RKO (cell line): ENCODE results near the gene PYM1.
"Not testable (repeated sequence)": the region's sequence is repeated elsewhere in the genome, so short reads cannot be mapped to it uniquely, and the experiment has no call there.

Experiments
- DNase-seq: peaks from one replicate; pipeline ENCODE4 v3.0.0-alpha.2; 2016; ENCODE audit warnings: low spot score

Gene PYM1

DNA sequence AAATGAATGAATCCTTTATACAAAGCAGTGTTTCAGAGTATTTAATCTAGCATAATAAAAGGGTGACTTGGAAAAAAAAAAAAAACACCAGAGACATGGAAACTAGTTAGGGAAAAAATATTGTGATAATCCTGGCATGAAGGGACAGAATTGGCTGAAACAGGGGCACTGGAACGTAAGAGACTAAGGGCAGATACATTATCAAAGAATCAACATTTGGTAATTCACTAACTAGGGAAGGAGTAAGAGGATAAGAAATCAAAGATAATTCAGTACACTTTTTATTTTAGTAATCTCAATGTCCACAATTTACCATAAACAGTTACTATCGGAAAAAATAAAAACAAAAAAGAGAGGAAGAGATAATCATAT lies 18.2 kb downstream of the PYM1 start:
- DNase-seq: no peak

DNA sequence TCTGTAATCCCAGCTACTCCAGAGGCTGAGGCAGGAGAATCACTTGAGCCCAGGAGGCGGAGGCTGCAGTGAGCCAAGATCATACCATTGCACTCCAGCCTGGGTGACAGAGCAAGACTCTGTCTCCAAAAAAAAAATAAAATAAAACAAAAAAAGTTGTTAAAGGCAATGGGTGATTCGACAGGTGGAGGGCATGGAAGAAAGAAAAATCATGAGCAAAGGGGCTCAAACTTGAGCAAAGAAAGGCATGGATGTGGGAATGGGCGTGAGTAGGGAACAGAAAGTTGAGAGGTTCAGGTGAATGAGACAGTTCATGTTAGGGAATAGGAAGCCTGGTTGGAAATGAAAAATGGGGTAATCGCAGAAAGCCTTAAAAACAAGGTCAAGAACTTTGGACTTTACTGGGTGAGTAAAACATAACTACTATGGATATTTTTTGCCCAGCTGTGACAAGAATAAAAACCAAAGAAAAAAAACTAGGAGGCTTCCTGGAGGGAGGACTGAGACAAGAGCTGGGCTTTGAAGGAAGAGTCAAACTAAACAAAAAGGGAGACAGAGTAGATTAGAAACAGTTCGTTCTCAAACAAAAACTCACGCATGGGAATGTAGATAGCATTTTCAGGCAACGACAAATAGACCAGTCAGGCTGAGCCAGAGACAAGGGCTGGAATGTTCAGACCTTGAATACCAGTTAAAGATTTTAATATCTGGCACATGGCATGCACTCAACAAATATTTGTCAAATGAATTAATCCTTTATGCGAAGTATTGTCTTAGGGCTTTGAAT lies 18.8 kb downstream of the PYM1 start:
- DNase-seq: no peak

DNA sequence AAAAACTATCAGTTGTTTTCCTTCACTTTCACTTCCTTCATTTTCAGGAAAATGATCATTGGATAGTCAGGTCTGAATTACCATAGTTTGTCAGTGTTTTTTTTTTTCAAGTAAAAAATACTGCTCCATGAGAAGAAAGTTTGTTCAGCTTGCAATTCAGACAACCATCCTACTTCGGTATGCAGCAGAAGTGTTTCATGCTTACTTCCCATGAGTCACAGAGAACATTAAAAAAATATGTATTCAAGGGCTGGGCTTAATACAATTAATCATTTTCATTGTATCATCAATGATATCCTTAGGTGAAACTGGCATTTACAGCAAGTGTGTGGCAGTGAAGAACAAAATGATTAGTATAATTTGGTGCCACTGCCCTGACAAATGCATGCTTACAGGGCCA lies 21.6 kb downstream of the PYM1 start:
- DNase-seq: peak; percentile 62

DNA sequence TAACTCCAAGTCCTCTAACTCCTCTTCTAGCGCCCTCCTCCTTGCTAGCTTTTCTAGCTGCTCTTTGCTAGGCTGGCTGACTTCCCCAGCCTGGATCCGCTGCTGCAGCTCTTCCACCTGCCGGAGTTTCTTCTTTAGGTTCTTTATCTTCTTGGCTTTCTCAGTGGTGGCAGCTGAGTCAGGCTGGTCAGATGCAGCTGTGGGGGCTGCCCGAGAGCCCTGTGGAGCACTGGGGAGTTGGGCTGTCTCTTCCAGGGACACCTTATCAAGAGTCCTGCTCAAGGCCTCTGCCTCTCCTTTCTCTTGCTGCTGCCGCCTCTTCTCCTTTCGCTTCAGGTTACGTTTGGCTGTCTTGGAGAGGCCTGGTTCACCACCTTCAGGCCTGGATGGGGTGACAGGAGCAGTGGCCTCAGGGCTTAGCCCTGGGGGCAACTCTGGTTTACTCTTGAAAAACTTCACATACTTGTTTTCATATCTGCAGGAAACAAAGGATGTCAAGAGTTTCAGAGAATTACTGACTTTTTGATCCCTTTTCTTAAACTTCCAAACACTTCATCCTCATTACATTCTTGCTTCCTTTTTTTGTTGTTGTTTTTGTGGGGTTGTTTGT lies 25.7 kb downstream of the PYM1 start:
- DNase-seq: no peak

DNA sequence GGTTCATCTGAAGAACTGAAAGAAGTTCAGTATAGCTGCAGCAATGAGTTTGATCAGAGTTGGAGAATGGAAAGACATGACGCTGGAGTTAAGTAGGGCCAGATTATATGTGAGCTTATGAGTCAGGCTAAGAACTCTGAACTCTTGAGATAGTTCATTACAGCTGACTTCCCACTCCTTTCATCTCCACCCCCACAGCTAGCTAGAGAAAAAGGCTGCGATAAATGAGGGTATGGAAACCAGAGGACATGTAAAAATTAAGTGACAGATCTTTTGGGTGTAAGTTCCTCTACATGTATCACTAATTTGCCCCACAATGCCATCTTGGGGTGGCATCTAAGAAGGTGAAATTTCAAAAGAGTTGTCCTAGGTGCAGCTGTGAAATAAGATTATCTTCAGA lies 28.6 kb downstream of the PYM1 start:
- DNase-seq: peak; percentile 55

DNA sequence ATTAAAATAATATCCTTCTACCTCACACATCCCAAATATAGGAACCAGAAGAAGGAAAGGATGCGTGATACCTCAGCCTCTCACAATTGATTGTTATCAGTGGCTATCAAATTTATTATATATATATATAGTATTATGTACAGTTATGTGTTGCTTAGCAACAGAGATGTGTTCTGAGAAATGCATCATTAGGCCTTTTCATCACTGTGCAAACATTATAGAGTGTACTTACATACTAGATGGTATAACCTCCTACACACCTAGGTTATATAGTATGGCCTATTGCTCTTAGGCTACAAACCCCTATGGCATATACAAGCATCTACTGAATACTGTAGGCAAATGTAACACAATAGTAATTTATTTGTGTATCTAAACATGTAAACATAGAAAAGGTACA lies 34.0 kb downstream of the PYM1 start:
- DNase-seq: no peak

DNA sequence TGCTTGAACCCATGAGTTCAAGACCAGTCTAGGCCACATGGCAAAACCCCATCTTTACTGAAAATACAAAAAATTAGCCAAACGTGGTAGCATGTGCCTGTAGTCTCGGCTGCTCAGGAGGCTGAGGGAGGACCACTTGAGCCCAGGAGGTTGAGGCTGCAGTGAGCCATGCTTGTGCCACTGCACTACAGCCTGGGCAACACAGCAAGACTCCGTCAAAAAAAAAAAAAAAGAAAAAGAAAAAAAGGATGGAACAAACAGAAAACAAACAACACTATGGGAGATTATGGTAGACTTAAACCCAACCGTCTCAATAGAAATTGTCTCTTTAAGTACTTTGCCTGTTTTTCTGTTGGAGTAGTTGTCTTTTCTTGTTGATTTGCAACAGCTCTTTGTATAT lies 36.4 kb downstream of the PYM1 start:
- DNase-seq: no peak

DNA sequence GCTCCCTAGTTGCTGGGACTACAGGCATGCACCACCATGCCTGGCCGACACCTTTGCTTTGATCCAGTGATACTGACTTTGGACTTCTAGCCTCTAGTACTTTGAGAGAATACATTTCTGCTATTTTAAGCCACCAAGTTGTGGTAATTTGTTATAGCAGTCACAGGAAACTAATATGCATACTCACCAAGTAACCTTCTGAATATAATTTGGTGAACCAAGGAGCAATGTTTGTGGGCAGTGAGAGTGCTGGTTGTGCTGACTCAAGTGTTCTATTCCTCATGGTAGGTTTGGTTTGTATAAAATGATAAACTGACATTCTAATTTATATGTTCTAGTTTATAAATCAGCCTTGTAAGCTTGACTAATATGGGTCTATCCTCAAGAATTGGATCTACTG lies 42.6 kb downstream of the PYM1 start:
- DNase-seq: no peak

DNA sequence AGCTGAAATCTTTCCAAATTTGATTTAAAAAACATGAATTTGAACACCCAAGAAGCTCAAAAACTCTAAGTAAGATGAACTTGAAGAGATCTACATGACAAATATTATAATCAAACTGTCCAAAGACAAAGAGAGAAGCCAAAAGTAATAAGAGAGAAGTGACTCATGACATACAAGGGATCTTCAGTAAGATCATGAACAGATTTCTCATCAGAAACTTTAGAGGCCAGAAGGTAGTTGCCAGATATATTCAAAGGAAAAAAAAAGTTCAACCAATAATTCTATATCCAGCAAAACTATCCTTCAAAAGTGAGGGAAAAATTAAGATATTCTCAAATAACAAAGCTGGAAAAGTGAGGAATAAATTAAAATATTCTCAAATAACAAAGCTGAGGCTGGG lies 49.9 kb downstream of the PYM1 start:
- DNase-seq: no peak

DNA sequence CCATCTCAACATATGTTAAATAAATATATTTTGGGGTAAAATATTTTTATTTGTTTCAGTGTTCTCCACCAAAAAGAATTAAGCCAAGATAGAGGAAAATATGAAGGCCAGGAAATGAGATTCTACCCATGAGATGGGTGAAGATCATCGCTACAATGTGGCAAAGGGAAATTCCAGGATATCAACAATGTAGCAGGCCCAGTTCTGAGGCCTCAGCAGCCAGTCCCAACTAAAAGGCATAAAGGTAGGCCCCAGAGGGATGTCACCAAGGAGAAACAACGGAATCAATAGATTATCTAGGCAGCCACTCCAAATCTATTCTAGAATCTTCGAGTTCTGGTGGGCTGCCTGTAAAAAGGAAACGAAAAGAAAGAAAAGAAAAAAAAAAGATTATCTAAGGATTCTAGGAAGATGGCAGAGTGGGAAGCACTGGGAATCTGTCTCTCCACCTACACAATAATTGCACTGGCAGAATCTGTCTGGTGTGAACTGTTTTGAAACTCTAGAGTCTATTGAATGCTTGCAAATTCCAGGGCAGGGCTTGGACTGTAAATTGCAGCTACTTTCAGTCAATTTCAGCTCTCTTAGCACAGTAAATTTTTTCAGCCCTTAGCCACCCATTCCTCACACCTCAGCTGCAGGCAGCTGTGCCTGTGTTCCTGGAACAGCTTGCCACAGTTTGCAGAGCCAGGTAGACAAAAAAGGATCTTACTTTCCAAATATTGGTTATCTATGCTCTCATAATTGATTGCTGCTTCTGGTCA lies 51.8 kb downstream of the PYM1 start:
- no peak for DNase-seq

DNA sequence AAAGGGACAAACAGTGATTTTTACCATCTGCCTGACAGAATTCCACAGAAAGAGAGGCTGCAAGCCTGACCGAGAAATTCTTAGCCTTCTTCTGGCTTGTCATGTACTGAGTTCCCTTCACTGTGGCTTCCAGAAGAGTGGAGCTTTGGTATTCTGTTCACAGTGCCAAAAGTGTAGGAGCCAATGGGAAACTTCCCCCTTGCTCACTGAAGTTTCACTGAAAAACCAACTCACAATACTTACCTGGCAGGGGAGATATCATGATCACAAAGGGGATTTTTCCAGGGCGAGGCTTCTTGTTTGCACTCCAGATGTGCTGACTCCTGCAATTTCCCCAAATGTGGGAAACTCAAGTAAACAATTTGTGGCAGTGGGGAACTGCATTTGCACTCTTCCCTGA lies 53.3 kb downstream of the PYM1 start:
- no peak for DNase-seq

DNA sequence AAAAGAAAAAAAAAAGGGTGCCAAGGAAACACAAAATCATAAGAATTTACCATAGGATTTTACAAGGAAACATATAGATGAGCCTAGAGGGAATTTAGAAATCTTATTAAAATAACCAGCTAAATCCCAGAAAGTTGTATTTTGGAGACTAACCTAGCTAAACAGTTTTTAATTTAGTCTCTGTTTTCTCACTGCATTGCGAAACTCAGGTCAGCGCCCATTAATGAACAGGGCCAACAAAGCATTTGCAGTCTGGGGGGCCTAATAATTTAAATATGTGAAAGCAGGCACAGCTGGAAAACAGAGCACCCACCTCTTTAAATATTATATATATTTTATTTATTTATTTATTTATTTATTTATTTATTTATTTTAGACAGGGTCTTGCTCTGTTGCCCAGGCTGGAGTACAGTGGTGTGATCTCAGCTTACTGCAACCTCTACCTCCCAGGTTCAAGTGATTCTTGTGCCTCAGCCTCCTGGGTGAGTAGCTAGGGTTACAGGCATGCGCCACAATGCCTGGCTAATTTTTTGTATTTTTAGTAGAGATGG lies 61.2 kb downstream of the PYM1 start:
- DNase-seq: not testable (repeated sequence)

DNA sequence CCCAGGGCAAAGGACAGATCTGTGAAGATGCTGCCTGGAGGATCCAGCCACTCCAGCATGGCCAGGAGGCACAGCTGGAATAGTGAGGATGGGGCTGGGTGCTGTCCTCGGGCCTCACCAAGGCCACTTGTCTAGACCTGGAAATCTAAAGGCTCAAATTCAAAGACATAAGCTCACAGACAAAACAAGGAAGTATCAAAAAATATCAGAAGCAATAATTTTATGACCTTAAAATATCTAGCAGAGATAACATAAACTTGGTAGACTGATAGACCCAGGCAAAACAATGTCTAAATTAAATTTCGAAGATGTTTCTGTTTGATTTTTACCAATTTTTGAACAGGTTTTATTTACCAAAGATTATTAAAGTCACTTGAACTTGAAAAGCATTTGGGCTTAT lies 62.4 kb downstream of the PYM1 start:
- DNase-seq: no peak

DNA sequence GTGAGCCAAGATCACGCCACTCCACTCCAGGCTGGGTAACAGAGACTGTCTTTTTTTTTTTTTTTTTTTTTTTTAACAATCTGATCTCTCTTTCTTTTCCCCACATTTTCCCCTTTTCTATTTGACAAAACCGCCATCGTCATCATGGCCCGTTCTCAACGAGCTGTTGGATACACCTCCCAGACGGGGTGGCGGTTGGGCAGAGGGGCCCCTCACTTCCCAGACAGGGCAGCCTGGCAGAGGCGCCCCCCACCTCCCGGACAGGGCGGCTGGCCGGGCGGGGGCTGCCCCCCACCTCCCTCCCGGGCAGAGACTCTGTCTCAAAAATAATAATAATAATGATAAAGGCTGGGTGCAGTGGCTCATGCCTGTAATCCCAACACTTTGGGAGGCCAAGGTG lies 64.8 kb downstream of the PYM1 start:
- not testable (repeated sequence) for DNase-seq

DNA sequence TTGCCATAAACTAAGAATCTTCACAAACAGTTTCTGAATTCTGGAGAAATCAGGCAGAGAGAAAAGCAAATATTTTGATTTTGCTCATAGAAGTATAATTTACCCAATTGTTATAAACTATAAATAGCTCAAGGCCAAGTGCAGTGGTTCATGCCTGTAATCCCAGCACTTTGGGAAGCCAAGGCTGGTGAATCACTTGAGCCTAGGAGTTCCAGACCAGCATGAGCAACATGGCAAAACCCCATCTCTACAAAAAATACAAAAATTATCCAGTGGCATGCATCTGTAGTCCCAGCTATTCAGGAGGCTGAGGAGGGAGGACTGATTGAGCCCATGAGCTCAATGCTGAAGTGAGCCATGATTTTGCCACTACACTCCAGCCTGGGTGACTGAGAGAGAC lies 65.4 kb downstream of the PYM1 start:
- DNase-seq: no peak

DNA sequence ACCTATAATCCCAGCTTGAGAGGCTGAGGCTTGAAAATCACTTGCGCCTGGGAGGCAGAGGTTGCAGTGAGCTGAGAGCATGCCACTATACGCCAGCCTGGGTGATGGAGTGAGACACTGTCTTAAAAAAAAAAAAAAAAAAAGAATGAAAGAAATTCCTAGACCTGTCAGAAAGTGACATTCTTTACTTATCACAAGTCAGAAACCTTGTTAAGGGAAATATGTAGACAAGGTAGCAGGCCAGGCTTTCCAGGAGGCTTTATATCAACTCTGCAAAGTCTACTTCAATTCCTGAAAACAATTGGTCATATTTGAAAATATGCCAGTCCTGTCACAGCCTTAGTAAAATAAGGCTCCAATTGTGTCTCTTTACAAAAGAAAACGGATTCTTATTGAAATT lies 65.8 kb downstream of the PYM1 start:
- no peak for DNase-seq

DNA sequence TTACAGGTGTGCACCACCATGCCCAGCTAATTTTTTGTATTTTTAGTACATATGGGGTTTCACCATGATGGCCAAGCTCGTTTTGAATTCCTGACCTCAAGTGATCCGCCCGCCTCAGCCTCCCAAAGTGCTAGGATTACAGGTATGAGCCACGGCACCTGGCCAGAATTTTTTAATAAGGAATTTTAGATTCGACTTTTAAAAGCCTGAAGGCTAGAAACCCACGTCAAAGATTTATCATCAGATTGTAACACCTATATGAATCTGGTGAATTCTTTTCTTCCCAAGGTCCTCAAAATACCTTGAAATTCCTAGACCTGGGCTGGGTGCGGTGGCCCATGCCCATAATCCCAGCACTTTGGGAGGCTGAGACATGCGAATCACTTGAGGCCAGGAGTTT lies 66.3 kb downstream of the PYM1 start:
- DNase-seq: no peak

DNA sequence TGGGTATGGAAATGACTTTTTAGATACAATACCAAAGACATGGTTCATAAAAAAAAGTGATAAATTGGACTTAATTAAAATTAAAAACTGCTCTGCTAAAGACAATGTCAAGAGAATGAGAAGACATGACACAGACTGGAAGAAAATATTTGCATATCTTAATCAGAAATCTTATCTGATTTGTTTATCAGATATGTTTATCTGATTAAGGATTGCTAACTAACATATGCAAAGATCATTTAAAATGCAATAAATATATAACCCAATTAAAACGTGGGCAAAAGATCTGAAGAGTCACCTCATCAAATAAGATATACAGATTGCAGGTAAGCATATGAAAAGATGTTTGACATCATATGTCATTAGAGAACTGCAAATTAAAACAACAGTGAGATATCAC lies 75.0 kb downstream of the PYM1 start:
- no peak for DNase-seq
